HG02885 (cell line): ENCODE results near the gene BBC3.
"Not testable (repeated sequence)": the region's sequence is repeated elsewhere in the genome, so short reads cannot be mapped to it uniquely, and the experiment has no call there.

Source experiments
- ATAC-seq: cut with Tn5 transposase; IDR thresholded peaks from one replicate; pipeline ENCODE4 v1.9.1; 2021; ENCODE audit warnings: mild to moderate bottlenecking; ENCODE audit not compliant: unreplicated experiment, poor library complexity

Gene BBC3, protein sequence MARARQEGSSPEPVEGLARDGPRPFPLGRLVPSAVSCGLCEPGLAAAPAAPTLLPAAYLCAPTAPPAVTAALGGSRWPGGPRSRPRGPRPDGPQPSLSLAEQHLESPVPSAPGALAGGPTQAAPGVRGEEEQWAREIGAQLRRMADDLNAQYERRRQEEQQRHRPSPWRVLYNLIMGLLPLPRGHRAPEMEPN

DNA sequence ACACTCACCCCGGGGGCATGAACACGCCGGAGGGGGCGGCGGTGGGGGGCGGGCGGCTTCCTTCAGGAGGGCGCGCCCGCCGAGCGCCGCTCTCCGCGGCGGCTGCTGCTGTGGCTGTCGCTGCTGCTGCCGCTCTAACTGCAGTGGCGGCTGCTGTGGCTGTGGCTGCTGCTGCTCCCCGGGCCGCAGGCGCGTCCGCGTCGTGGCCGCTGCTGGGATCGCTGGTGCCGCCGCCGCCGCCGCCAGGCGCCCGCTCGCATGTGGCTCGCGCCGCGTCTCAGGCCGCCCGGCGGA, at the start of gene BBC3:
Gene BBC3, minus strand, starts transcription at position 279 of the 294 bp plus-strand sequence. CDS start 2,768 bp downstream, outside the sequence.
- peak; percentile 0 for ATAC-seq

DNA sequence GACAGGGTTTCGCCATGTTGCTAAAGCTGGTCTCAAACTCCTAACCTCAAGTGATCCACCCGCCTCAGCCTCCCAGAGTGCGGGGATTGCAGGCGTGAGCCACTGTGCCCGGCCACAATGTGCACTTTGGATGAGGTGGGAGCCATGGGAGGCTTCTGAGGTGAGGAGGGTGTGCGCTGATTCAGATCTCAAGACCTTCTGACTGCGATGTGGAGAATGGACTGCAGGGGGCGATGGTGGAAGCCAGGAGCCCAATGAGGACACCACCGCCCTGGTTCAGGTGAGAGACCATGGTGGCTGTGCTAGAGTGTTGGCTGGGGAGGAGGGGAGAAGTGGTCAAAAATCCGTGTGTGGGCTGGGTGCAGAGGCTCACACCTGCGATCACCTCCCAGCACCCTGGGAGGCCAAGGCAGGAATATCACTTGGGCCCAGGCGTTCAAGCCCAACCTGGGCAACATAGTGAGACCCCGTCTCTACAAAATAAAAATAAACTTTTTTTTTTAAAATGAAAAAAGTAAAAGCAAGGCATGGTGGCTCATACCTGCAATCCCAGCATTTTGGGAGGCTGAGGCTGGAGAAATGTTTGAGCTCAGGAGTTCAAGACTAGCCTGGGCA, 49.3 kb upstream of the BBC3 start:
- ATAC-seq = no peak

DNA sequence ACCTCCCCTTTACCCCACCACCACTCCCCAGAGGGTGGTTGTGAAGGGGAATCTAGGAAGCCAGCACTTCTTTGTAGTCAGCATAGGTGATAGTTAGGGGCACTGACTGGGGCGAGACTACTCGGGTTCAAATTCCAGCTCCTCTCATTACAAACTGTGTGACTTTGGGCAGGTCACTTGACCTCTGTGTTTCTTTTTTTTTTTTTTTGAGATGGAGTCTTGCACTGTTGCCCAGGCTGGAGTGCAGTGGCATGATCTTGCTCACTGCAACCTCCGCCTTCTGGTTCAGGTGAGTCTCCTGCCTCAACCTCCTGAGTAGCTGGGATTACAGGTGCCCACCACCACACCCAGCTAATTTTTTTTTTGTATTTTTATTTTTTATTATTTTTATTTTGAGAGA, 45.5 kb upstream of the BBC3 start:
- not testable (repeated sequence) for ATAC-seq

DNA sequence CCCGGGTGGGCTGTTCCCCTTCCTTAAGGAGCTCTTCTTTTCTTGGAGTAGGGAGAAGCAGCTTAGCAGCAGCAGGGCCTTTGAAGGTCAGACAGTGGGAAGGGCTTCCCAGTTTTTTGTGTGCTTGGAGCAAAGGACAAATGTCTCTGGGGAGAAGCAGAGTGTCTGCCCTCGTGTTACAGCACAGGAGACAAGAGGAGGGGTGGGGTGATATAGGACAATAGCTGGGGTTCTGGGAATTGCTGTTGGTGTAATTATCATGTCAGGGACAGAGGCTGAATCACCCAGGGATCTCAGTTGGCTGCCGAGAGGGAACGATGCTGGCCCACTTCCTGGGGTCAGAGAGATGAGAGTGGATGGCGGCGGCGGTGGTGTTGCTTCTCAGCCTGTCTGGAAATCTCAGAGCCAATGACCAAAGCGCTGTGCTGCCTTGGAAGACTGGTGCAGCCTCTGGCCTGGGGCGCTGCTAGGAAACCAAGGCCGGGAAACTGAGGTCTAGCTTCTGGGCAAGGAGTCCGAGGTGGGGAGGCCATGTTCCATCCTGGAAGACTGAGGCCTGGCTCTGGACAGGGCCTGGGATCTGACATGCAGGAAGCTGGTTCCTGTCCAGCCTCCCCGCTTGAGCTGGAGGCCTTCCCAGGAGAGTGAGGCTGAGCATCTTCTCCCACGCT, 44.9 kb upstream of the BBC3 start:
- no peak for ATAC-seq

DNA sequence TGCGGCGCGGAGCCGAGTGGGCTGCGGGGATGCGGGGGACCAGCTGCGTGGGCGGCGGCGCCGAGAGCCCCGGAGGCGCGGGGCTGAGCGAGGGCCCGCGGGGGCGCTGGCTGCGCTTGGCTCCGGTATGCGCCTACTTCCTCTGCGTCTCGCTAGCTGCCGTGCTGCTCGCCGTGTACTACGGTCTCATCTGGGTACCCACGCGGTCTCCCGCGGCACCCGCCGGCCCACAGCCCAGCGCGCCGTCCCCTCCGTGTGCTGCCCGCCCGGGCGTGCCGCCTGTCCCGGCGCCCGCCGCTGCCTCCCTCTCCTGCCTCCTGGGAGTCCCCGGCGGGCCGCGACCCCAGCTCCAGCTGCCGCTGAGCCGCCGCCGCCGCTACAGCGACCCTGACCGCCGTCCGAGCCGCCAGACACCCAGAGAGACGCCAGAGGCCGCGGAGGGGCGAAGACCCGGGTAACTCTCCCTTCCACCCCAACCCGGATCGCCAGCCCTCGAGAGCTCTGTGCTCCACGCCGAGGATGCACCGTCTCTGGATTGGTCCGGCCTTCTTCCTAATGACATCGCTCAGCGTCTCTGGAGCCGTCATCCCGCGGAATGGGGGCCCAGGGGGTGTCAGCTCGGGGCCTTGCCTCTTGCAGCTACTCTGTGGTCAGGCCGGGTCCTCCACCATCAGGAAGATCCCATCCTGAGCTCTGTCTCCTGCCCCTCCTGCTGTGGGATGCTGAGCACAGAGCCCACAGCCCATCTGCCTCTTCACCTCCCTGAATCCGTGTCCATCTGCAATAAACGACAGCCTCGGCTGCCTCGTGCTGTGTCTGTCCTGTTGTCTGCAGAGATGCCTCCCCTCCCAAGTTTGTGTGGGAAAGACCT, 44.1 kb upstream of the BBC3 start:
- ATAC-seq = peak; percentile 25

- peak; percentile 64 for ATAC-seq
Measured at GRCh38 chr19:47274071-47274890, 43.3 kb upstream of the BBC3 start, which contains the start of gene INAFM1. Gene INAFM1, plus strand, starts transcription at chr19:47274885. Its CDS starts 35 bp downstream, at chr19:47274920.

DNA sequence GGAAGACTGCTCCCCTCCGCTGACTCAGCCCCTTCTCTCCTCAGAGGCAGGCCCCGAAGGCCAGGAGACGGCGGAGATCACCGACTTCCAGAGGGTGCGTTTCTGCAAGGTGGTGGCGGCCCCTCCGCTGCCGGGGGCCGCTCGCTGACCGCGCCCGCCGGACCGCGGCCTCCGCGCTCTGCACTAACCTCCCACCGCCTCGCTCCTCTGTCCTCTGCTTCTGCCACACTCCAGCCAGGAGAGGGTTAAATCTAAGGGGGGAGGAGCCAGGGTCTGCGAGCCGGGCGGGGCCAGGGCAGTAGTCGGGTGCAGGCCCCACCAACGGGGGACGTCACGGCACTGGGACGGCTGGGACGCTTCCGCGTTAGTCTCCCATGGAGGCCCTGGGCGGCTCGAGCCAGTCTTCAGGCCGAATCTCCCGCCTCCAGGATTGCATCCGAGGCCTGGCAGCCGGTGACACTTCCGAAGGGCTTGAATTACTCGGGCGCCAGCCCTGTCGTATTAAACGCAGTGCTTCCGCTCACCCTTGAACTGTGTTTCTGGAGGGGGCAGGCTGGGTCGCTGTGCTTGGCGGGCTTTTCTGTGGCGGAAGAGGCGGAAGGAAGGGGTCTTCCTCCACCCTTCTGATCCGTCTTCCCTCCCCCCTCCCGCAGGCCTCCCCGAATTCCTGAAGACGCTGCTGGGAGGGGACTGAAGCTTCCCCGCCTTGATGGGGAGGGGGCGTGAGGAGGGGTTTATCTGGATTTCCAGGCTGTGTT, 42.5 kb upstream of the BBC3 start:
- peak; percentile 64 for ATAC-seq

- ATAC-seq = no peak
Measured at GRCh38 chr19:47272448-47273312, 41.7 kb upstream of the BBC3 start.

DNA sequence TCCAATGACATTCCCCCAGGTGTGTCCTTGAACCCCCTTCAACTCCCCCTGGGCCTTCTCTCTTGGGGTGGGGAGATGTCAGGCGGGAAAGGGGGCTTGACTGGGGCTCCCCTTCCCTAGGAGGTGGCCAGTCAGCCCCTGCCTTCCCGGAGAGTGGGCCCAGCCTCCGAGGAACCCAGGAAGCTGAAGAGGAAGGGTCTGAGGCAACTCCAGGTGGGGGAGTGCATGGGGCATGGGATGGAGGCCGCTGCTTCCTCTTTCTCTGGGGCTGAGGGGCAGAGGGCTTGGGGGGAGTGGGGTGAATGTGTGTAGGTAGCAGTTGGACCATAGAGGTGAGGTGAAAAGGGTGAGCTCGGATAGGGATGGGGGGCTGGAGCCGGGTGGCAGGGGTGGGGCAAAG, 41.0 kb upstream of the BBC3 start:
- no peak for ATAC-seq

DNA sequence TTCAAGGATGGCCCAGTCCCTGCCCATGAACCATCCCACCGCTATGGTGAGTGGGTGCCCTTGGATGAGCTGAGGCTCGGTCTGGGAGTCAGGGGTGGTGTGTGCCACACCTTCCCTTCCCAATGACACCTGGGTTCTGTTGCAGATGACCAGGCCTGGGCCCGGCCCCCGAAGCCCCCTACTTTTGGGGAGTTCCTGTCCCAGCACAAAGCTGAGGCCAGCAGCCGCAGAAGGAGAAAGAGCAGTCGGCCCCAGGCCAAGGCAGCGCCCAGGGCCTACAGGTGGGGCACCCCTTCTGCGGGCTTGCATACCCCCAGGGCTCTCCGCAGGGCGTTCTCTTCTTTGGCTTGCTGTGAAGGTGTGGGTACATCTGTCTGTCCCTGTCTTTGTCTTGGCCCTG, 39.4 kb upstream of the BBC3 start:
- ATAC-seq = no peak

GRCh38 chr19:47269596-47269995, 38.6 kb upstream of the BBC3 start:
- ATAC-seq = no peak

DNA sequence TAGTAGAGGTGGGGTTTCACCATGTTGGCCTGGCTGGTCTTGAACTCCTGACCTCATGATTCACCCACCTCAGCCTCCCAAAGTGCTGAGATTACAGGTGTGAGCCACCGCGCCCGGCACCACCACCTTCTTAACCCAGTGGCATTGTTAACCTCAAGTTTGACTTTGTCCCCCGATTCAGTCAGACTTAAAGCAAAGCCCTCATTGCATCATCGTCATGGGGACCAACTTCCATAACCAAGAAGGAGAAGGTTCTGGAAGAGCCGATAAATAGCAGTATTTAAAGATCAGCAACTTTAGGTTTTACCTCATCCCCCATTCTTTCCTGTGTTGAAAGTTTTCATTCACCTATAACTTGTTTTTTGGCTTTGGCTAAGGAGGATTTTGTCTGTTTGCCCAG, 37.0 kb upstream of the BBC3 start:
- no peak for ATAC-seq

DNA sequence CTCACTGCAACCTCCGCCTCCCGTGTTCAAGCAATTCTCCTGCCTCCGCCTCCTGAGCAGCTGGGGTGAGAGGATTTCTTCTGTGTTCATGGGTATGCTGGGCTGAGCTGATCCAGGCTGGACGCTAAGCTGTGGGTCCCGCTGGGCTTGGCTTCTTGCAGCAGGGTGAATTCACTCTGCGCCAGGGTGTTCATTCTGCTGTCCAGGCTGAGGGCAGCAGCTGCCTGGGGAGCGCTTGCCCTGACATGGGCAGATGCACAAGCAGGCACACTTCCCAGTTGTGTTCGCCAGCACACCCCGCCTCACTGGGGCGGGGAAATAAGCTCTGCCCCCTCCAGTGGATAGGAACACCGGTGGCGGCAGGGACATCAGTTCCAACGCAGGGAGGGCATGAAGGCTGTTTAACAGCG, 36.4 kb upstream of the BBC3 start:
- ATAC-seq = no peak

DNA sequence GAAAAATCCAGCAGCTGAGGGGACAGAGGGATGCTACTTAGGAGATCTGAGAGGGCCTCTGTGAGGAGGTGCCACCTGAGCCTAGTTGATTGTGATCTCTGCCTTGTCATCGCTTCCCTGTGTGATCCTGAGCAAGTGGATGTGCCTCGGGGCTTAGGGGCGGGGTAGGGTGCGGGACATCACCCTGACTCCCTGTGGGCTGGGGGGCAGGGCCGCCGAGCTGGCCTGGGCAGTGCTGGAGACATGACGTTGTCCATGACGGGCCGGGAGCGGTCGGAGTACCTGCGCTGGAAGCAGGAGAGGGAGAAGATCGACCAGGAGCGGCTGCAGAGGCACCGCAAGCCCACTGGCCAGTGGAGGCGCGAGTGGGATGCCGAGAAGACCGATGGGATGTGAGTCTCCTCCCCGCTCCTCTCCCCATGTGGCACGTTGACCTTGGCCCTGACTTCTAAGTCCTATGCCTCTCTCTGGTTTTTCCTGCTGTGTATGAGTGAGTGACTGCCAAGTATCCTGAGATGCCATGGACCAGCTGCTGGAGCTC, 35.5 kb upstream of the BBC3 start:
- ATAC-seq = no peak

GRCh38 chr19:47264629-47265028, 33.6 kb upstream of the BBC3 start:
- ATAC-seq = no peak

DNA sequence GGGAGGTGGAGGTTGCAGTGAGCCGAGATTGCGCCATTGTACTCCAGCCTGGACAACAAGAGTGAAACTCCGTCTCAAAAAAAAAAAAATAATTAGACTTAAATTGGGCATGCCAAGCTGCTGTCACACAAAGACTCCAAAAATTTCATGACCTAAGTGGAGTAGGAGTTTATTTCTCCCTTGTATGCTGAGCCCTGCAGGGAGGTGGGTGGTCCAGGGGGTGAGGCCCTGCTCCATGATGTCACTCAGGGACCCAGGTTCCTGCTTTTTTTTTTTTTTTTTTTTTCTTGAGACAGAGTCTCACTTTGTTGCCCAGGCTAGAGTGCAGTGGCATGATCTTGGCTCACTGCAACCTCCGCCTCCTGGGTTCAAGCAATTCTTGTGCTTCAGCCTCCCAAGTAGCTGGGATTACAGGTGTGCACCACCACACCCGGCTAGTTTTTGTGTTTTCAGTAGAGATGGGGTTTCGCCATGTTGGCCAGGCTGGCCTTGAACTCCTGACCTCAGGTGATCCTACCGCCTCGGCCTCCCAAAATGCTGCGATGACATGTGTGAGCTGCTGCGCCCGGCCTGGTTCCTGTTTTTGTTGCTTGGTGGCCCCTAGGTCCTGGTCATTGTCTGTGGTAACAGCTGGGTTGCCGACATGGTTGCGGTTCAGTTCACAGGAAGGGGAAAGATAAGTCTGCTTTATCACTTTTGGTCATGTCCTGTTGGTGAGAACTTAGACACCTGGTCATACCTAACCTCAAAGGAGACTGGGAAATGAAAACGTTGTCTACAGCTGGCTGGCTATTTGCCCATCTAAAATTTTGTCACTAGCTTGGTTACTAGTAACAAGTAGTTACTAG, 31.2 kb upstream of the BBC3 start:
- peak; percentile 63 for ATAC-seq

DNA sequence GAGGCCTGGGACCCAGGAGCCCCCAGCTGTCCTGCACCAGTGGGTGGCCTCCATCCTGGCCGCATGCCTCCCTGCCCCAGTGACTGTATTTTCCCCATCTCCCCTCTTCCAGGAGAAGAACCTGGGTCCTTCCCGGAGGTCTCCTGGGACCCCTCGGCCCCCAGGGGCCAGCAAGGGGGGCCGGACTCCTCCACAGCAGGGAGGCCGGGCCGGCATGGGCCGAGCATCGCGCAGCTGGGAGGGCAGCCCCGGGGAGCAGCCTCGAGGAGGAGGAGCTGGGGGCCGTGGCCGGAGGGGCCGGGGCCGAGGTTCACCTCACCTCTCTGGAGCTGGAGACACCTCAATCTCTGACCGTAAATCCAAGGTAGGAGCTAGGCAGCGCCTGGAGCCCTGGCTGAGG, 29.5 kb upstream of the BBC3 start:
- no peak for ATAC-seq
